B cell (primary cell): ENCODE results near the gene RIOK3. TPM values are rescaled to one million over a fixed set of nuclear protein-coding genes. Genes with fewer than 3 reads are reported as not detected.
A peak's percentile ranks its signal among the peaks of the same experiment; 100 is the strongest.

Experiments used
- ATAC-seq: fragments of 200-7000 bp; cut with Tn5 transposase; one replicate; pipeline ENCODE4 v1.10.0; 2021; ENCODE audit warnings: low read depth, mild to moderate bottlenecking, moderate number of reproducible peaks, moderate library complexity
- CTCF ChIA-PET: fragments of 350-600 bp; sonication (Branson Sonifier 250); formaldehyde crosslinking; loops from one replicate; lab custom pipeline; 2021; ENCODE audit warnings: antibody characterized with exemption, inconsistent platforms; lab: Charles Lee
- POLR2A ChIA-PET: fragments of 350-600 bp; sonication (Branson Sonifier 250); formaldehyde crosslinking; loops from one replicate; lab custom pipeline; 2021; ENCODE audit warnings: antibody characterized with exemption; lab: Charles Lee
- DNase-seq: peaks from one replicate; pipeline ENCODE4 v3.0.0; 2013
- H2AFZ ChIP-seq: 2 replicates; pipeline ENCODE4 v1.6.1; 2012; ENCODE audit warnings: mild to moderate bottlenecking, low read depth, low read length; ENCODE audit not compliant: insufficient read depth, poor library complexity, severe bottlenecking
- H3K27ac ChIP-seq, 2 donors: 1 replicate in 1 of 2; 2 replicates in 1 of 2; pipeline ENCODE4 v1.5.1; 2012 to 2013; ENCODE audit warnings: low read length in 2 of 2, mild to moderate bottlenecking in 2 of 2, moderate library complexity in 1 of 2
- H3K27me3 ChIP-seq, 4 experiments: fragments of 200-600 bp in 1 of 4; sonication (generic) in 1 of 4; replicated peaks in 1 of 4; 1 replicate in 2 of 4; 2 replicates in 2 of 4; pipeline versions ENCODE4 v1.6.1 to v1.7.0; 2013 to 2016; ENCODE audit warnings: low read length in 3 of 4, mild to moderate bottlenecking in 2 of 4, mixed read lengths in 1 of 4, moderate library complexity in 1 of 4; ENCODE audit not compliant: insufficient read depth in 4 of 4, control insufficient read depth in 3 of 4; ENCODE audit errors: control extremely low read depth in 1 of 4
- H3K36me3 ChIP-seq, 2 experiments: replicated peaks in 1 of 2; 1 replicate in 1 of 2; 2 replicates in 1 of 2; pipeline versions ENCODE4 v1.6.1 to v1.7.1; 2013; ENCODE audit warnings: low read length in 1 of 2; ENCODE audit not compliant: insufficient read depth in 2 of 2, control insufficient read depth in 1 of 2; ENCODE audit errors: control extremely low read depth in 1 of 2, extremely low read depth in 1 of 2
- H3K4me1 ChIP-seq, 2 donors: fragments of 200-600 bp in 1 of 2; sonication (generic) in 1 of 2; 1 replicate in 1 of 2; 2 replicates in 1 of 2; pipeline versions ENCODE4 v1.5.1 to v1.6.1; 2013 to 2017; ENCODE audit warnings: low read length in 2 of 2; ENCODE audit not compliant: control insufficient read depth in 2 of 2, insufficient read depth in 2 of 2
- H3K4me2 ChIP-seq: replicated peaks from 2 replicates; pipeline ENCODE3; 2012; ENCODE audit warnings: mild to moderate bottlenecking, low read depth, low read length; ENCODE audit not compliant: poor library complexity, severe bottlenecking
- H3K4me3 ChIP-seq, 5 experiments: fragments of 200-600 bp in 1 of 5; sonication (generic) in 1 of 5; 1 replicate in 3 of 5; 2 replicates in 2 of 5; pipeline versions ENCODE4 v1.5.1 to v1.7.0; 2011 to 2016; ENCODE audit warnings: low read length in 4 of 5, mild to moderate bottlenecking in 4 of 5, low read depth in 2 of 5, control low read depth in 1 of 5, moderate library complexity in 1 of 5; ENCODE audit not compliant: insufficient read depth in 1 of 5; ENCODE audit errors: control extremely low read depth in 1 of 5, extremely low read depth in 1 of 5
- H3K79me2 ChIP-seq: fragments of 200-600 bp; sonication (generic); one replicate; pipeline ENCODE4 v1.6.0; 2016; ENCODE audit warnings: low read length; ENCODE audit not compliant: control insufficient read depth, insufficient read depth
- H3K9ac ChIP-seq: fragments of 200-600 bp; sonication (generic); 2 replicates; pipeline ENCODE4 v1.6.1; 2017; ENCODE audit warnings: mild to moderate bottlenecking, low read length, moderate library complexity
- H3K9me3 ChIP-seq, 3 donors: one replicate each; pipeline versions ENCODE4 v1.6.1 to v1.7.1; 2013; ENCODE audit warnings: low read length in 2 of 3; ENCODE audit not compliant: control insufficient read depth in 2 of 3, insufficient read depth in 1 of 3; ENCODE audit errors: control extremely low read depth in 1 of 3
- H4K20me1 ChIP-seq: 2 replicates; pipeline ENCODE4 v1.6.0; 2012; ENCODE audit warnings: mild to moderate bottlenecking, low read length; ENCODE audit not compliant: insufficient read depth, control insufficient read depth, poor library complexity, severe bottlenecking
- H3K27ac Mint-ChIP-seq: one replicate; pipeline ENCODE4 v1.8.0; 2021; ENCODE audit warnings: mixed read lengths
- H3K27me3 Mint-ChIP-seq: one replicate; pipeline ENCODE4 v1.8.0; 2021; ENCODE audit warnings: mixed read lengths
- H3K4me1 Mint-ChIP-seq: one replicate; pipeline ENCODE4 v1.8.0; 2021; ENCODE audit warnings: mixed read lengths
- H3K4me3 Mint-ChIP-seq: one replicate; pipeline ENCODE4 v1.8.0; 2021; ENCODE audit warnings: mixed read lengths
- H3K9me3 Mint-ChIP-seq: one replicate; pipeline ENCODE4 v1.8.0; 2022; ENCODE audit warnings: mixed read lengths; ENCODE audit not compliant: insufficient read depth
- EZH2 ChIP-seq: IDR thresholded peaks from 2 replicates; pipeline ENCODE4 v1.6.1; 2012; ENCODE audit warnings: borderline replicate concordance, low read depth, mild to moderate bottlenecking, moderate library complexity, low read length; ENCODE audit not compliant: insufficient read depth, poor library complexity, severe bottlenecking
- WGBS: methylation state at CpG from one replicate; pipeline ENCODE4 v1.1.5; 2013; ENCODE audit warnings: missing lambda C conversion rate; ENCODE audit not compliant: insufficient coverage; 5-methylcytosine and 5-hydroxymethylcytosine counted together
- intact Hi-C: fragments of 100-400 bp; cut with micrococcal nuclease; formaldehyde crosslinking; loops from one replicate; pipeline ENCODE4 v1.10.0; 2022
- polyA plus RNA-seq: library from polyadenylated mRNA; depleted of rRNA; stranded (reverse); fragments of >200 nt; gene quantifications from 2 replicates; pipeline ENCODE4 v1.2.3, GENCODE V29; 2012
- total RNA-seq, 2 donors: library from RNA; stranded (reverse); fragments of 120-200 nt in 1 of 2; gene quantifications; 1 replicate in 1 of 2; 2 replicates in 1 of 2; pipeline versions ENCODE4 v1.2.3 to v1.2.4, GENCODE V29; 2013 to 2022
- TF ChIP-seq, protein P1 (sequence below): fragments of 200-600 bp; IDR thresholded peaks from one replicate; pipeline ENCODE4 v1.8.0; 2022; ENCODE audit warnings: antibody characterized with exemption, mild to moderate bottlenecking

RIOK3 gene
- total and polyA plus RNA-seq, 2 donors (not counting 1 experiment from before 2014, with no cell fraction given) = 42.5 to 83.4 TPM

DNA sequence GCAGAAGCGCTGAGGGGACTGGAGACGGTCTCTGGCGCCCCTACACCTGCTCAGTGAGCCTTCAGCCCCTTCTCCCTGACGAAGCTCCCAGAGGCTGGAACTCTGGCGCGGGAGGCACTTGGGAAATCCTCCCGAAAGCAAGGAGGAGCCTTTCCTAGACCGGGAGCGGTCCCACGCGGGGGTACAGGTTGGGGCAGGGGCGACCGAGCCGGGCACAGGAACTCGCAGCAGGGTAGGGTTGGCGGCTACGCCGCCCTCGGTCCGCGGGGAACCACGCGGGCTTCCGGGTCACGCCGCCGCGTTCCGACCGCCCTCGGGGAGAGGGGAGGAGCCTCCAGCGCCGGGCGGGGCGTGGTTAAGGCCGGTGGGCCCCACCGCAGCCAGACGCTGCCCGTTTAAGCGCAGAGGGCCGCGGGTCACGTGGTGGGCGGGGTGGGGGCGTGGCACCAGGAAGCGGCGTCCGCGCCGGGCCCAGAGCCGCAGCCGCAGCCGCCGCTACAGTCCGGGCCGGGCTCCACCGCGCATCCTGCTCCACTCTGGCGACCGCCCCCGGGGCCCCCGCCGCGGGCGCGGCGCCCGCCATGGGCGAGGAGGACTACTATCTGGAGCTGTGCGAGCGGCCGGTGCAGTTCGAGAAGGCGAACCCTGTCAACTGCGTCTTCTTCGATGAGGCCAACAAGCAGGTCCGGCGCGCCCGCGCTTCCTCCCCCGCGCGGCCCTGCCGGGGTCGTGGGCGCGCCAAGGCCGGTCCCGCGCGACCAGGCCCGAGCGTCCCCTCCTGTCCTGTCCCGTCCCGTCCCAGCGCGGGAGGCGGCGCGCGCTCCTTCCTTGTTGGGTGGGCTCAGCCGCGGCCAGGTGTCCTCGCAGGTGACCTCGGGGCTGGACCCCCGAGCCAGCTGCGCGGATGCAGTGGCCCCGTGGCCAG is 50.2 kb downstream of the RIOK3 start, which contains the start of gene RMC1:
Gene RMC1 (plus strand): TSS at position 474 of the 925 bp plus-strand sequence. CDS start 108 bp downstream, at position 582.
- H2AFZ ChIP-seq = peak within 1 kb of the TSS; percentile 89
- peak; percentile 90 for ATAC-seq
- Mint-ChIP-seq H3K27ac (peak within 1 kb of the TSS; percentile 94), H3K4me3 (peak within 1 kb of the TSS; percentile 94), H3K27me3 (no peaks in the 10 kb centered on the region), H3K4me1 (peaks cover 69% of the 10 kb centered on the region), H3K9me3 (no peaks in the 10 kb centered on the region)
- H3K36me3 ChIP-seq = peaks cover 0 to 27% of the 10 kb centered on the region in 2 experiments
- under 1% methylated on average over 110 of the region's 110 CpGs for WGBS
- TF ChIP-seq EZH2 = no peak
- TF ChIP-seq, protein P1, sequence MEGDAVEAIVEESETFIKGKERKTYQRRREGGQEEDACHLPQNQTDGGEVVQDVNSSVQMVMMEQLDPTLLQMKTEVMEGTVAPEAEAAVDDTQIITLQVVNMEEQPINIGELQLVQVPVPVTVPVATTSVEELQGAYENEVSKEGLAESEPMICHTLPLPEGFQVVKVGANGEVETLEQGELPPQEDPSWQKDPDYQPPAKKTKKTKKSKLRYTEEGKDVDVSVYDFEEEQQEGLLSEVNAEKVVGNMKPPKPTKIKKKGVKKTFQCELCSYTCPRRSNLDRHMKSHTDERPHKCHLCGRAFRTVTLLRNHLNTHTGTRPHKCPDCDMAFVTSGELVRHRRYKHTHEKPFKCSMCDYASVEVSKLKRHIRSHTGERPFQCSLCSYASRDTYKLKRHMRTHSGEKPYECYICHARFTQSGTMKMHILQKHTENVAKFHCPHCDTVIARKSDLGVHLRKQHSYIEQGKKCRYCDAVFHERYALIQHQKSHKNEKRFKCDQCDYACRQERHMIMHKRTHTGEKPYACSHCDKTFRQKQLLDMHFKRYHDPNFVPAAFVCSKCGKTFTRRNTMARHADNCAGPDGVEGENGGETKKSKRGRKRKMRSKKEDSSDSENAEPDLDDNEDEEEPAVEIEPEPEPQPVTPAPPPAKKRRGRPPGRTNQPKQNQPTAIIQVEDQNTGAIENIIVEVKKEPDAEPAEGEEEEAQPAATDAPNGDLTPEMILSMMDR = peak; percentile 18
- H3K4me2 ChIP-seq = peak within 1 kb of the TSS; percentile 87
- H3K9ac ChIP-seq = peak within 1 kb of the TSS; percentile 93
- intact Hi-C loops = loop anchor here (1.0 to 10.0 kb wide), 10 partner anchors 16 to 570 kb away; partner anchors contain the start of genes NPC1, RBBP8 and RIOK3
- POLR2A ChIA-PET = interaction anchor here (0.5 to 2.8 kb wide), 6 partner anchors 13 to 50 kb away, joined by 3 to 16 read pairs (median 3); partner anchors contain the start of gene RIOK3
- peak; percentile 98 for DNase-seq
- CTCF ChIA-PET = interaction anchor here (1.4 to 3.3 kb wide), 5 partner anchors 16 to 92 kb away, joined by 4 to 11 read pairs (median 6); no protein-coding TSS in a partner anchor
- H3K4me3 ChIP-seq = peak within 1 kb of the TSS; percentile 68 to 98 (median 73)
- peak within 1 kb of the TSS; percentile 93 to 95 for H3K27ac ChIP-seq
- H3K27me3 ChIP-seq = no peaks in the 10 kb centered on the region
- no peaks in the 10 kb centered on the region for H3K9me3 ChIP-seq
- peaks cover 55 to 72% of the 10 kb centered on the region in 2 donors for H3K4me1 ChIP-seq
- peaks cover 39% of the 10 kb centered on the region for H4K20me1 ChIP-seq
- peaks cover 87% of the 10 kb centered on the region for H3K79me2 ChIP-seq
